Lower lobe of right lung (tissue), 2 donors: Measurements from ENCODE around the gene TRPM6. TPM values are rescaled to one million over a fixed set of nuclear protein-coding genes. Genes with fewer than 3 reads are reported as not detected.

Experiments
- ATAC-seq, 2 donors: fragments of 200-7000 bp; cut with Tn5 transposase; one replicate each; pipeline ENCODE4 v1.9.1; 2020 to 2022; ENCODE audit warnings: mild to moderate bottlenecking in 2 of 2, moderate library complexity in 2 of 2
- DNase-seq: peaks from one replicate; pipeline ENCODE4 v3.0.0-alpha.2; 2020
- H3K27ac ChIP-seq: fragments of 200-600 bp; one replicate; pipeline ENCODE4 v1.8.0; 2022
- H3K27me3 ChIP-seq: fragments of 200-600 bp; one replicate; pipeline ENCODE4 v1.8.0; 2022; ENCODE audit warnings: low read depth
- H3K36me3 ChIP-seq: fragments of 200-600 bp; one replicate; pipeline ENCODE4 v1.8.0; 2022; ENCODE audit warnings: mild to moderate bottlenecking
- H3K4me1 ChIP-seq: fragments of 200-600 bp; one replicate; pipeline ENCODE4 v1.8.0; 2022
- H3K4me3 ChIP-seq: fragments of 200-600 bp; one replicate; pipeline ENCODE4 v1.8.0; 2022; ENCODE audit warnings: mild to moderate bottlenecking
- H3K9me3 ChIP-seq: fragments of 200-600 bp; one replicate; pipeline ENCODE4 v1.8.0; 2022
- intact Hi-C: fragments of 100-400 bp; cut with DNase I; formaldehyde crosslinking; loops from one replicate; pipeline ENCODE4 v1.11.0; 2022
- total RNA-seq: library from RNA; stranded (reverse); fragmentation: NEBNext Ultra II Directional; extraction: Animal tissue kit (Norgen Biotek cat#: 25700); gene quantifications from one replicate; pipeline ENCODE4 v1.2.1, GENCODE V29; 2021
- TF ChIP-seq, protein P1 (sequence below): fragments of 200-600 bp; IDR thresholded peaks from one replicate; pipeline ENCODE4 v1.8.0; 2022; ENCODE audit warnings: antibody characterized with exemption, mild to moderate bottlenecking
- donor health status: DM: no; HTN: yes; CAD: no; lungs with severe emphysema.

TRPM6 gene
- total RNA-seq, 1 donor from 2014 or later: 0.44 TPM

DNA sequence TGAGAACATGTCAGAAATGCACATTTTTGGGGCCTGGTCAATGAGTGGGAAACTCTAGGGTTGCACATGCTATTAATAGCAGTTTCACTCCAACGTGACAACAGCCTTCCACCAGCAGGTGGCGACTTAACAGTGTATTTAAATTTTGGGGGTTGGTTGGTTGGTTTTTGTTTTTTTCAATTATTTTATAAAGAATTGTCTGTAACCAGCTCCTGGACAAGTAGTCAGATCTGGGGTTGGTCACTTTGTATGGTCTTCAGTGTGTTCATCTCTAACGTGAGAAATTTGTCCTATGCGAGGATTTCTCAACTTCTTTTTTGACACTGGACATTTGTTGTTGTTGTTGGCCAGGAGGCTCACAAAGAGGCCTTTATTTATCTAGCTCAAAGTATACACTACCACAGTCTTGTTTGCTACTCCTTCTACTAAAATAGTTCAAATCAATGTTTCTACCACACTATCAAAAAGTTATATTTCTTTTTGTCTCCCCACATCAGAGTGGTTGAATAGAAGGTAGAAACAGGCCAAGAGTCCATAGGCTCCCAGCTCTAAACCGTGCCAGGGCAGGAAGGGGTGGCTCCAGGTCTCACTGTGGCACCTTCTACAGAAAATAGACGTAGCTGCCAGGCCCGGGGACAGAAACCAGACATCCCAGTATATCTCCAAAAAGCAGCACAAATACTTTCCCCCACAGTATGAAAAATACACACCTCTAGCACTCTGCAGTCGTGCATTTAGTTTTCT is 110.4 kb downstream of the TRPM6 start:
- H3K27ac ChIP-seq: no peak overlapping the region
- DNase-seq (peak; percentile 65), ATAC-seq (peak; percentile 57 to 66)
- H3K27me3 ChIP-seq: no peaks in the 10 kb centered on the region
- no peak overlapping the region for H3K4me3 ChIP-seq
- no peaks in the 10 kb centered on the region for H3K36me3 ChIP-seq
- intact Hi-C loops: loop anchor here (10.0 kb wide), 1 partner anchor 297 kb away; no protein-coding TSS in a partner anchor
- TF ChIP-seq, protein P1, sequence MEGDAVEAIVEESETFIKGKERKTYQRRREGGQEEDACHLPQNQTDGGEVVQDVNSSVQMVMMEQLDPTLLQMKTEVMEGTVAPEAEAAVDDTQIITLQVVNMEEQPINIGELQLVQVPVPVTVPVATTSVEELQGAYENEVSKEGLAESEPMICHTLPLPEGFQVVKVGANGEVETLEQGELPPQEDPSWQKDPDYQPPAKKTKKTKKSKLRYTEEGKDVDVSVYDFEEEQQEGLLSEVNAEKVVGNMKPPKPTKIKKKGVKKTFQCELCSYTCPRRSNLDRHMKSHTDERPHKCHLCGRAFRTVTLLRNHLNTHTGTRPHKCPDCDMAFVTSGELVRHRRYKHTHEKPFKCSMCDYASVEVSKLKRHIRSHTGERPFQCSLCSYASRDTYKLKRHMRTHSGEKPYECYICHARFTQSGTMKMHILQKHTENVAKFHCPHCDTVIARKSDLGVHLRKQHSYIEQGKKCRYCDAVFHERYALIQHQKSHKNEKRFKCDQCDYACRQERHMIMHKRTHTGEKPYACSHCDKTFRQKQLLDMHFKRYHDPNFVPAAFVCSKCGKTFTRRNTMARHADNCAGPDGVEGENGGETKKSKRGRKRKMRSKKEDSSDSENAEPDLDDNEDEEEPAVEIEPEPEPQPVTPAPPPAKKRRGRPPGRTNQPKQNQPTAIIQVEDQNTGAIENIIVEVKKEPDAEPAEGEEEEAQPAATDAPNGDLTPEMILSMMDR: peak; percentile 83
- no peaks in the 10 kb centered on the region for H3K9me3 ChIP-seq
- no peaks in the 10 kb centered on the region for H3K4me1 ChIP-seq

DNA sequence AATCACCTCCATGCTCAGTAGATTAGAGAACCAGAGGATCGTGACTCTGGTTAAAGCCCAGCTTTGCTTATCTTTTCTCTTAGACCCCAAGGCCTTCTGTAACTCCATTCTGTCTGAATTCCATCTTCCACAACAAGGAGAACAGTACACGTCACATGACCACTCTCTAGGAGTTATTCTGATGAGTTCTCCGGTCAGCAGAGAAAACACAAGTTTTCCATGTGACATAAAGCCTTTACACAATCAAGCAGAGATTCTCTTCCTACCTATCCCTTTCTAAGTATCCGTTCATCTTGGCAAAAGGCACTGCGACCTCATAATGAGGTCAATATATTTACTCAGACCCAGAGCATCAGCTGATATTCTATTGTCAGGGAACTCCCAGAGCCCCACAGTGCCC is 112.3 kb downstream of the TRPM6 start:
- no peaks in the 10 kb centered on the region for H3K27me3 ChIP-seq
- TF ChIP-seq, protein P1: no peak
- intact Hi-C loops: loop anchor here (10.0 kb wide), 1 partner anchor 299 kb away; no protein-coding TSS in a partner anchor
- ATAC-seq (no peak), DNase-seq (no peak)
- H3K4me3 ChIP-seq: no peak overlapping the region
- no peaks in the 10 kb centered on the region for H3K4me1 ChIP-seq
- H3K36me3 ChIP-seq: no peaks in the 10 kb centered on the region
- no peaks in the 10 kb centered on the region for H3K9me3 ChIP-seq
- H3K27ac ChIP-seq: no peak overlapping the region

DNA sequence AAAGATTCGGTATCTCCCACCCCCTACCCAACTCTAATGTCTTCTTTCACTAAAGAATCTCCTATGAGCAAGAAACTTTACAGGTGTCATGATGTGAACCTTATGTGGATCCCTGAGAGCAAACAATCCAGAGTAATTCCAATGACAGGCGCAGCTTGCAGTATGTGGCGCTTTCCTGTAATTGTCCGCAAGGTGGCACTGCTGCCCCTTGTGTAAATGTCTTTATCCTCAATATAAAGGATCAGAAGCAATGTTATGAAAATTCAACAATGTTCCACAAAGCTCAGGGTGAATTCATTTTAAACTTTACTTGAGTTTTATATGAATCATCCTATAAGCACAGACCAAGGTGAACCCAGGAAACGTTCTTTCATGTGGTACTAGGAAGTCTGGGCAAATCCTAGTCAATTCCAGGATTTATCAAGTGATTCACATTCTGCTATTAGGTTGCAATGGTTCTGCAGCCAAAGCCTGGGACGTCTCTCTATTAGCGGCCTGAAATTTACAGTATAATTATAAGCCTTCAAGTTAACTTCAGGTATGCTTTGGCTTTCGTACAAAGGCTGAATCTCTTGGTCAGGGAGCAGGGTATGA is 113.7 kb downstream of the TRPM6 start:
- DNase-seq (peak; percentile 76), ATAC-seq (peak; percentile 78 to 79)
- Histone ChIP-seq H3K4me1 (no peaks in the 10 kb centered on the region), H3K9me3 (no peaks in the 10 kb centered on the region), H3K36me3 (no peaks in the 10 kb centered on the region), H3K27me3 (no peaks in the 10 kb centered on the region), H3K4me3 (no peak overlapping the region), H3K27ac (no peak overlapping the region)
- intact Hi-C loops: loop anchor here (5.0 to 10.0 kb wide), 2 partner anchors 228 to 301 kb away; no protein-coding TSS in a partner anchor
- TF ChIP-seq, protein P1: peak; percentile 91

DNA sequence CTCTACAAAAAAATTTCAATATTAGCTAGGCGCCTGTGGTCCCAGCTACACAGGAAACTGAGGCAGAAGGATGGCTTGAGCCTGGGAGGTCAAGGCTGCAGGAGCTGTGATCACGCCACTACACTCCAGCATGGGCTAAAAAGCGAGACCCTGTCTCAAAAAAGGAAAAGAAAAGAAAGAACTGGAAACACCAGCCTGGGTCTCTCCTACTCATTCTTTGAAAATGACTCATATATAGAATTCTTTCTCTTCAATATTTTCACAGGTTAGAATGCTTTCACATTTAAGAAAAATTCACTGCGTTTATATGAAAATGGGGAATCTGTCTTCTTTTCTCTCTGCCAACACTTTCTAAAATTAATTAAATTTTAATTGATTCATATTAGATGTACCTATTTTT is 115.6 kb downstream of the TRPM6 start:
- Histone ChIP-seq H3K4me3 (no peak overlapping the region), H3K36me3 (no peaks in the 10 kb centered on the region), H3K9me3 (no peaks in the 10 kb centered on the region), H3K27me3 (no peaks in the 10 kb centered on the region), H3K4me1 (no peaks in the 10 kb centered on the region), H3K27ac (no peak overlapping the region)
- ATAC-seq (no peak), DNase-seq (no peak)
- intact Hi-C loops: loop anchor here (5.0 to 10.0 kb wide), 2 partner anchors 230 to 303 kb away; no protein-coding TSS in a partner anchor
- TF ChIP-seq, protein P1: no peak

DNA sequence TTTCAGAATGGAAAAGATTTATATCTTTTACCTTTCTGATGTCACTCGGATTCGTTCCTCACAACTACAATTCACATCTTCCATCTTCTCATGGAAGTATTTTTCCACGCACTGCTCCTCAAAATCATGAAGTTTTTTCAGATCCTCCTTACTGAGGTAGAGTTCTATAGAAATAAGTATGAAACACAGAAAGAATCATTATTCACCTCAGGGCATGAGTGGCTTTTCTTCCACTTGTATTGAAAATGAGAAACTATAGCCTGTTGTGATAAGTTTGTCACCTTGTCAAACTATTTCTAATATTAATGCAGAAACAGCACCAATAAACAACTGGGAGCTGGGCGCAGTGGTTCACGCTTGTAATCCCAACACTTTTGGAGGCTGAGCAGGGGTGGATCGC is 116.0 kb downstream of the TRPM6 start:
- no peaks in the 10 kb centered on the region for H3K36me3 ChIP-seq
- intact Hi-C loops: loop anchor here (5.0 to 10.0 kb wide), 2 partner anchors 231 to 303 kb away; no protein-coding TSS in a partner anchor
- no peaks in the 10 kb centered on the region for H3K27me3 ChIP-seq
- H3K4me1 ChIP-seq: no peaks in the 10 kb centered on the region
- TF ChIP-seq, protein P1: no peak
- H3K27ac ChIP-seq: no peak overlapping the region
- DNase-seq (no peak), ATAC-seq (no peak)
- H3K4me3 ChIP-seq: no peak overlapping the region
- no peaks in the 10 kb centered on the region for H3K9me3 ChIP-seq
